ENCODE measurements around the gene RPL3.
"Not testable (repeated sequence)": the region's sequence is repeated elsewhere in the genome, so short reads cannot be mapped to it uniquely, and the experiment has no call there.

Gene RPL3

GRCh38 chr22:39350757-39351688, 31.6 kb upstream of the RPL3 start:
- no peak for DNase-seq

DNA sequence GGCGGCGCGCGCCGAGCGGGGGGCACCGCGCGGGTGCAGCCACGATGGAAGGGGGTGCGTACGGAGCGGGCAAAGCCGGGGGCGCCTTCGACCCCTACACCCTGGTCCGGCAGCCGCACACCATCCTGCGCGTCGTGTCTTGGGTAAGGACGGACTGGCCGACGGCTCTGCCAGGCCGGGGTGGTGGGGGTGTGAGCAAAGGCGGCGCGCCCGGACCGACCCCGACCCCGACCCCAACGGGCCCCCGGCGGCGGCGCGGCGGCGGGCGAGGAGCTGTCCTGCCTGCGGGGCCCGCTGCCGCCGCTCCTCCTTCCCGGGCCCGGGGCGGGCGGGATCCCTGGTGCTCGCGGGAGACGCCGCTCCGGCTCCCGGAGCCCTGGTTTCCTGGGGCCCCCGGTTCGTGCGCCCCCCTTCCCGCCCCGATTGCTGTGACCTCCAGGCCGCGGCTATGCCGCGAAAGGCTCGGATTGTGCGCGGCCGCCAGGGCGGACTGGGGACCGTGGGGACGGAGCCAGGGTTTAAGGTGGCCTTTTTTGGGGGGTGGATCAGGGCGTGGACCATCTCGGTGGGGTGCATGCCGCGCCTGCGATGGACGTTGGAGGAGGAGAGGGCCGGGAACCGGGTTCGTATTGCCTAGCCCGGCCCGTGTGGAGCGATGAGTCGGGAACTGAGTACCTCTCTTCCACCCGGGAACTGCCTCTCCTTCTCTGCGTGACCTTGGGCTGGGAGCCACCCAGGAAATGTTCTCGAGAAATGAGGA, 30.7 kb upstream of the RPL3 start, which contains the start of gene SYNGR1:
Gene SYNGR1, plus strand, starts transcription at position 25 of the 760 bp plus-strand sequence. Its CDS starts 20 bp downstream, at position 45.
- DNase-seq: no peak

DNA sequence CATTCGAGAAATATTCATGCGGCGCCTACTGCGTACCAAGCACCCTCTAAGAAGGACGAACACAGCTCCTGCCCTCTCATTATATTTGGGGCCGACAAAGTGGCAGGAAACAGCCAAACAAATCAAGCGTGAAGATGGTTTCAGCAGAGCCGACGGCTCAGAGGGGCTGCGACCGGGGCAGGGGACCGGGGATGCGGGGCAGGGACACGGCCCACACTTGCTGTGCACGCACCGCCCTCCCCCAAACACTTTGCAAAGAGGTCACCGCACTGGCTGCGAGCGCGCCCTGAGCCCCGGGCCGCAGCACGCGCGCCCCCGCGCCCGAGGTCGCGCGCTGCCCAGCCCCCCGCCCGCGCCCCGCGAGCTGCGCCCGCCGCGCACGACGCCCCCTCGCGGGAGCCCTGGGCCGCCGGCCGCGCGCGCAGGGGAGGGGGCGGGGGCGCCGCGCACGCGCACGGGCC, 30.1 kb upstream of the RPL3 start:
- no peak for DNase-seq

DNA sequence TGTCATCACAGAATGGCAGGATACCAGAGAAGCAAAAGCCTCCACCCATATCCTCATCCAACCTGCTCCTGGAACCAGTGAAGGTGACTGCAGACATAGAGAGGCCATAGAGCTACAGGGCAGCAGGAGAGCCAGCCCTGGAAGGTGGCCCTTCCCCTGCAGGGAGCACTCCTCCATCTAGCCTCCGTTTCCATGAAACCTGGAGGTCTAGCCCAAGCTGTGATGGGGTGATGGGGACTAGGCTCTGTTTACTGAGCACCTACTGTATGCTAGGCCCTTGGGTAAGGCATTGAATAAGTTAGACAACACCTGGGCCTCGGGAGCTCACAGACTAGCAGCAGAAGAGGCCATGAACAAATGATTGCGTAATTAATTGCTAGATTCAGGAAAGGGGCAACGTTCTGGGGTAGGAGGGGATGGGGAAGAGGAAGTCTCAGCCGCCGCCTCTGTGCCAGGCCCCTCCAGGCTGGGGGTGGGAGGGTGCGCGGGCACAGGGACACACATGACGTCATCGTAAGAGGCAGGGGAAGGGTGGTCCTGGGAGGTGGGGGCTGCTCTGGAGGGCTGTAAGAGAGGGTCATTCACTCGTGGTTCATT, 29.6 kb upstream of the RPL3 start:
- no peak for DNase-seq

GRCh38 chr22:39345231-39345630, 25.8 kb upstream of the RPL3 start:
- DNase-seq: no peak

DNA sequence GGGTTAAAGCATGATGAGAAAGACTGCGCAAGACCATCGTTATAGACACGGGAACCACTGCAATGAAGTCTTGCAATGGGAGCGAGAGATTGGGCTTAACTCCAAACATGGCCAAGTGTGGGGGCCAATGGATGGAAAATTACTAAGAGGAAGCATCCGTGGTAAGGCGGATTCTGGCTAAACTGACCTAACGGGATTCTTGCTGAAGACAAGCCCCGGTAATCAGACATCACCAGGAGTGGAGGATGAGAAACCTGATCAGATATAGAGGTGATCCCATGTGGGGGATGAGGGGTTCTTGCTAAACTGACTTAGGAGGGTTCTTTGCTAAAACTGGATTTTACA, 24.6 kb upstream of the RPL3 start:
- no peak for DNase-seq

- DNase-seq: no peak
Observed at GRCh38 chr22:39343259-39344045, 24.0 kb upstream of the RPL3 start.

DNA sequence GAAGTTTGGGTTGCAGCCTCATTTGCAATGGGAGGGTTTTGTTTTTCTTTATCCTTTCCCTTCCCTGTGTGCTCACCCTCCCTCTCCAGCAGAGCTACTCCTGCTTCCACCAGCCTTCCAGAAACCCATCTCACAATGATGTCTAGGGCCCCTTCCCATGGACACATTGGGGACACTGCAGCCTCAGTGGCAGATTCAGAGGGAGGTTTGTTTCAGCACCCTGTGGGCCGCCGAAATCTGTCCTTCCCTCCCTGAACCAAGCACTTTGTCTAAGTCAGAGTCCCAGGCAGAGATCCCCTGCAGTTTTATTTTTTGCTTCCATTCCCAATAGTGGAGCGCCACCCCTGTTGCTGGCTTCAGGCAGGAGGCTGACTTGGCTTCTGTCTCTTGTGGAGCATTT, 21.8 kb upstream of the RPL3 start:
- DNase-seq: no peak

DNA sequence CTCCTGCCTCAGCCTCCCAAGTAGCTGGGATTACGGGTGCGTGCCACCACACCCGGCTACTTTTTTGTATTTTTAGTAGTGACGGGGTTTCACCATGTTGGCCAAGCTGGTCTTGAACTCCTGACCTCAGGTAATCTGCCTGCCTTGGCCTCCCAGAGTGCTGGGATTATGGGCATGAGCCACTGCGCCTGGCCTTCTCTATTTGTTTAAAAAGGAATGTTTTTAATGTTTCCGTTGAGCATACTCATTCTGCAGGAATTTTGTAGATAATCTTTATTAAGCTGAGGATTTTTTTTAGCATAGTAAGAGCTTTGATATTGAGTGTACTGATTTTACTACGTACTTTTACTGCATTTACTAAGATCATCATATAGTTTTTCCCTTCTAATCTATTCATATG, 20.4 kb upstream of the RPL3 start:
- not testable (repeated sequence) for DNase-seq

DNA sequence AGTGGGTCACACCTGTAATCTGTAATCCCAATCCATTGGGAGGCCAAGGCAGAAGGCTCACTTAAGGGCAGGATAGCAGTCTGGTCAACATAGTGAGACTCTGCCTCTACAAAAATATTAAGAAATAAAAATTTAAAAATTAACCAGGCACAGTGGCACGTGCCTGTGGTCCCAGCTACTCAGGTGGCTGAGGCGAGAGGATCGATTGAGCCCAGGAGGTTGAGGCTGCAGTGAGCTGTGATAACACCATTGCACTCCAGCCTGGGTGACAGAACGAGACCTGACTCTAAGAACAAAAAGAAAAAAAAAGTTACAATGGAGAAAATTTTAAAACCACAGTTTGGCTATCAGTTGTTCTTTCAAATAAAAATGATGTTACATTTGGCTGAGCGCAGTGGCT, 17.0 kb upstream of the RPL3 start:
- no peak for DNase-seq

- DNase-seq: no peak
Observed at GRCh38 chr22:39332441-39333064, 13.1 kb upstream of the RPL3 start.

- DNase-seq: not testable (repeated sequence)
Observed at GRCh38 chr22:39330553-39330952, 11.1 kb upstream of the RPL3 start.

GRCh38 chr22:39327995-39328754, 8.8 kb upstream of the RPL3 start:
- DNase-seq: no peak

GRCh38 chr22:39325392-39325932, 6.0 kb upstream of the RPL3 start:
- DNase-seq: no peak

DNA sequence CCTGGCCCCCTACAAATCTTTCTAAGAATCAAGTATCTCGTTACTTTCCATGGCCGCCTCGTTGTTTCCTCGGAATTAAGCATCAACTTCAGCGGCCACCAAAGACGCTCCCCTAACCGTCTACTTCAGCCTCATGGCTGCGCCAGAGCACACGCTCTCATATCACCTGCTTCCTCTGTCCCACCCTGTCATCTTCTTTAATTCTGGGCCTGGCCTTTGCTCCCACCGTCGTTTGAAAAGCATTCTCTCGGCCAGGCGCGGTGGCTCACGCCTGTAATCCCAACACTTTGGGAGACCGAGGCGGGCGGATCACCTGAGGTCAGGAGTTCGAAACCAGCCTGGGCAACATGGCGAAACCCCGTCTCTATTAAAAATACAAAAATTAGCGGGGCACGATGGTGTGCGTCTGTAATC, 1.2 kb upstream of the RPL3 start:
- not testable (repeated sequence) for DNase-seq

DNA sequence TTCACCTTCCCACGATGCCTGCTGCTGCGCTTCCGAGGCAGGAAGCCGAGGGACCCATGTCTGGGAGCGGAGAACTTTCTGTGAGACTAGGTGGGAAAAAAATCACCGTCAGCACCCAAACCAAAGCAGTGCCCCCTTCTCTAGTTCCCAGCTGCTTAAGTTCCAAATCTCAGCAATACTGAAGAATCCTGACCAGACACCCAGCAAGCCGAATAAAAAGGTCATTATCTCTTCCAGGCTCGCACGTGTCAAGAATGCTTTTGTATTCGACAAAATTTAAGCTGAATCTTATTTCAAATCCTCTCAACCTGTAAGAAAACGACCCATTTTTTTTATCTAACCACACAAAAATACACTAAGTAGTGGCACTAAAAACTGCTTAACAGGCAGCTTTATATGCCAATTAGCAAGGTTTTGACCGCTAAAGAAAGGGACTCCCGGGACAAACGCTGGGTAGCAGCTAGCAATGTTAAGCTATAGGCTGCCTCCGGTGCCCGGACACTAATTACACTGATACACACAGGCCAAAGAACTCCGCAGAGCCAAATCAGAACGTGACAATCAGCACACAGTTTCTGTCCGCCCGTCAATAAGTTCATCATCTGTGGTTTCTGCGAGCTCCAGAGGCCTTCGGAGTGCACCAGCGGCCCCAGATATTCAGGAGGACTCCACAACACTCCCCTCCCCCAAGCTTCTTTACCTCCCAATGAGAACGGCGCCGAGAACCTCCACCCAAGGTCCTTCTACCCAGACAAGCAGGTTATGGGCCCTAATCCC, 728 bp downstream of the RPL3 start:
- no peak for DNase-seq

- no peak for DNase-seq
Observed at GRCh38 chr22:39317775-39318506, 1.5 kb downstream of the RPL3 start.

- no peak for DNase-seq
Observed at GRCh38 chr22:39317084-39317774, 2.2 kb downstream of the RPL3 start.
